CD4-positive, alpha-beta T cell treated with Interleukin-21 for 1 hour (primary cell): ENCODE data around the gene CDK6.
A peak's percentile ranks its signal among the peaks of the same experiment; 100 is the strongest.
"Not testable (repeated sequence)": the region's sequence is repeated elsewhere in the genome, so short reads cannot be mapped to it uniquely, and the experiment has no call there.

Experiments used
- DNase-seq: peaks from one replicate; pipeline ENCODE4 v3.0.0-alpha.2; 2020

The CDK6 gene

DNA sequence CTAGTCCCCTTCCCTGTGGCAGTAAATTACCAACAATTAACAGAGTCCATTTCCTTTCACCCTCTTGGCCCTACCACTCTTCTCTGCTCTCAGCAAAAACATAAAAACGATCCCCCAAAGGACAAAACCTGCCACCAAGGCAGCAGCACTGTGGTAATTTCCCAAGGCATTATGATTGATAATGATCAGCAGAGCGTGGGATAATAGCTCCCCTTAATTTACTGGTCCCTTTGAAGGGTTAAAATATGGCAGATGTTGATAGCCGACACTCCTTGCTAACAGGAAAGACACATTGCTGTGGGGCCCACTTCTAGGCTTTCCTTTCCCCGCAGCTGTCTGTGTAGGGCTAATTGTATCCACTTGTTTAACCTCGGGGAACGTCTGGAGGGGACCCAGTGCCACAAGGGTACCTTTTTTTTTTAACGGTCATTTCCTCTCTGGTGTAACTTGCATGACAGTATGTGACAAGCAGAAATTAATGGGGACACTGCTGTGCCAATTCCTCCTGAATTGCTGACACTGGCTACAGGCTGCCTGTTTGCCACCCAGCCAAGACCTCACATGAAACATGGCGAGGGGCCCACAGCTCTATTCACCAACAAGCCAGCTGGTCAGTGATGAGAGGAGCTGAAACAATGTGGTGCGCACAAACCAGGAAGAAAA lies 81.3 kb downstream of the CDK6 start:
- no peak for DNase-seq

DNA sequence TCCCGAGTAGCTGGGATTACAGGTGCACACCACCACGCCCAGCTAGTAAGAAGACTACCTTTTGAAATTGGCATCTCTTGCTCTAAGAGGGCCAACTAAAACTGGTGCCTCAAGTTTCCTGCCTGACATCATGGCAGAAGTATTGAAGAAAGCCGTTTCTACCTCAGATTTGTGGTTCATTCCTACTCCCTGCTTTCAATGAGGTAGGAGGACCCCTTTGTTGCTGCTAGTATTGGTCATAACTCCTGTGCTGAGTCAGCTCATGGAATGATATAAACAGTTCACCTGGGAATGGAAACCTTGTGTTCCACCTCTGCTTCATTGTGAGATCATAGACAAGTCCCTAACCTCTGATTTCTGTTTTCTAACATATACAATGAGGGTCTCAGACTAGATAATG lies 82.8 kb downstream of the CDK6 start:
- no peak for DNase-seq

DNA sequence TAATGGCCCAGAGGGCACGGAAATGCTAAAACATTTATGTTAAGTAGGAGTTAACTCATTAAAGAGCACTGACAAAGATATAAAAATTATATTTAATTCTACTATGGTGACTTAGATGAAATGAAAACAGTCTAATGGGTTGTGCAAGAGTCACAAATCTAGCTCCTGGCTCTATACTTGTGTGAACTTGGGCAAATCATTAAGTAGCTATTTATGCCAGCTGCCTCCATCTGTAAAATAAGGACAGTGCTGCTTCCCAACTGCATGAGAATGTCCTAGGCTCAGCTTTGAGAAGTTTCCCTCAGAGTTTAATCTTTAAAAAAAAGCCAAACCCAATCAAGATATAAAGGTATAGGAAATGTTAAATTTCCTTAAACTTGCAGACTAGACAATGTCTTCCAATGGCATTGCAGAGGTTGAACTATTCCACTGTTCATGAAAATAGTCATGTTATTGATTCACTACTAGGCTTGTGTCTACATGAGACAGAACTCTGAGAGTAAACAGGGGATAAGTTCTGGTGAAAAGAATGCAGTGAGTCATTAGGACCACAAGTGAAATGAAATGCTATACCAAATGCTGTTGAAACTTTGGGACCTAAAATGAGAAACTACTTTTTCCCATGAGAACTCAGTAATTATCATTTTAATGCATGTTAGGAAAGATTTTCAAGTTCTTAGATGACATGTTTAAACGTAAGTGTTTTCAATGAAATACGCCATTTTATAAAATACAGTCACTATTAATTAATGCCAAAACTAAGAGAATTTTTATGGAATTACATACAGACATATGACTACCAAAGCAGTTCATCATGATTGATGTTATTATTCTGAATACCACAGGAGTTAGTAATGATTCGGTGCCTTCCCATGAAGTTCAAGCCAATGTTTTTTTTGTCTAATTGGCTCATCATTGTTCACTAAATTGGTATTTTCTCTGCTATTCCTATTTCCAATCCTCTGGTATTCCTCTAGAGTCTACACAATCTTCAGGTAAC lies 84.2 kb downstream of the CDK6 start:
- DNase-seq, result no peak

DNA sequence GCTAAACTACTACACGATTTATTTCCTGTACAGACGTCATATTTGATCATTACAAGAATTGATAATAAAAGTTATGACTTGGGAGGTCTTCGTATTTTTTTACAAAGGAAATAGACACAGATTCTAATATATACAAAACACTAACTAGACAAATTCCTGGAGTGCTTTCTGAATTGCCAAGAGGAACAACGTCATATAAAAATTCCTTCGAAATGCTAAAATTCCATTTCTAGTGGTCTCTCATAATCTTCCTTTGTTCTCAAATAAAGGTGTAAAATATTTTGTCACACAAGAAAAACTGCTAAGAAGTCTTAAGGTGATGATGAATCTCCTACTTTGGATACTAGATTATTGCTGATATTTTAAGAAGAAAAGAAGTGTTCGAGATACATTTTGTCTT lies 85.4 kb downstream of the CDK6 start:
- DNase-seq, result no peak

DNA sequence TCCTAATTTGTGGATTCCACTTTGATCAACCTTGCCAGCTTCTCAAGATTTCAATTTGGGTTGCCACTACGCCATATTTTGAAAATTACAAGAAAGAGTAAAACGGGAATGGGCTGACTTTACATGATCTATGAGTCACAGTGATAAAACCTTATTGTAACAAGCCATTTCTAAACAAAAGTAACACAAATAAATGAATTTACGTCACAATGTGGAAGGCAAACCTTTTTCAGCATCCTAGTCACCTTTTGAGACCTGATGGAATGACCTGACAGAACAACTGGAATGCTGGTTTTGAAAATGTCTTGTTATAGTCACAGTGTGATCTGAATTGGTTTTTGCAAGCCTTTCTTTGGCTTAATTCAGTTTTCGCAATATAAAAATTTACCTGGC lies 85.9 kb downstream of the CDK6 start:
- DNase-seq, result no peak

DNA sequence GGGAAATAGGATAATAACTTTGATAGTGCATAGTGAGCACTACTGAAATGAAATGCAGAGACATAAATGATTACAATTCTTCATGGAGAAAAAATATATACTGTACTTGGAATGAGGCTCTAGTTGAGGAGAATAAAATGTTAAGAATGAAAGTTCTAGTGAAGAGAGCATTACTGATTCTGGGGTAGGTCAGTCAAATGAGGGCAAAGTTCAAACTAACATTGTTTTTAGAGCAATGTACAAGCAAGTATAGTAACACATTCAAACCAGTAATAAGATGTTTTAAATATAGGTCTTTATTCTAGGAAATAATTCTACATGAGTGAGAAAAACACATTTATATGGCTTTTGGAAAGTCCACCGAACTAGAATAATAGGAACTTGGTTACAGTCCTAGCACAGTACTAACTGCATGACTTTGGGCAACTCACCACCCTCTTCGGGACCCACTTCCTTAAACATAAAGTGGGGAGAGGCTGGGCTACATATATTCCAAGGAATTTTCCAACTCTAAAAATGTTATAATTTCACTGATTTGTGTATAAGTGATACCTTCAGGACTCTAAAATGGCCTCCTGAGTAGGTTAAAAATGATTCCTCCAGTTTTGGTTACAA lies 86.4 kb downstream of the CDK6 start:
- no peak for DNase-seq

DNA sequence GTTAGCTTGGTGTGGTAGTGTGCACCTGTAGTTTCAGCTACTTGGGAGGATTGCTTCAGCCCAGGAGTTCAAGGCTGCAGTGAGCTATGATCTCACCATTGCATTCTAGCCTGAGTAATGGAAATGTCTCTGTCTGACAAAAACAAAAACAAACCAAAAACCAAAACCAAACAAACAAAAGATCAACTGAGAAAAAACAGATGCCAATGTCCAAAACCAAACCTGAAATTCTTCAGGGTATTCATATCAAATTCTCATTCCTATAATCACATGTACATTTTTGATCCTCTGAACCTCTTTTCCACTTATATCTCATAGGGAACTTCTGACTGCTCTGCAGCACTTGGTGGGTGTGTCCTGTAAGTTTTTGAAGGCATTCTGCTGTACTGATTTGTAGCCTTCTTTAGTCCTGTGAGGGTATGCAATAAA lies 87.0 kb downstream of the CDK6 start:
- DNase-seq, result no peak

DNA sequence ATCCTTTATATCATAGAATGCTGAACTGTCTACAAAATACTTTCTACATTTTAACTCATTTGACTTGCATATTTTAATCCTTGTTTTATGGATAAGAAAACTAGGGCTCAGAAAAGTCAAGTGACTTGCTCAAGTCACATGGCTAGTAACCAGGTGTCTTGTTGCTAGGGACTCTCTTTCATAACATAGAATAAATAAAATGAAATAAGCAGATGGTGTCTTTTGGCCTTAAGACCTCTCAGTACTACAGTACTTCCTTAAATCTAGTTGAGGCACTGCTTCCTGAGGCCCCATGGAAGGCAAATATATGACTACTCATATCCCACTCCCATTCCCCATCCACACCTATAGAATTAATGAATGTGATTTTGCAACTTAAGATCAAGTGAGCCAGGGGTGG lies 87.9 kb downstream of the CDK6 start:
- DNase-seq, result no peak

DNA sequence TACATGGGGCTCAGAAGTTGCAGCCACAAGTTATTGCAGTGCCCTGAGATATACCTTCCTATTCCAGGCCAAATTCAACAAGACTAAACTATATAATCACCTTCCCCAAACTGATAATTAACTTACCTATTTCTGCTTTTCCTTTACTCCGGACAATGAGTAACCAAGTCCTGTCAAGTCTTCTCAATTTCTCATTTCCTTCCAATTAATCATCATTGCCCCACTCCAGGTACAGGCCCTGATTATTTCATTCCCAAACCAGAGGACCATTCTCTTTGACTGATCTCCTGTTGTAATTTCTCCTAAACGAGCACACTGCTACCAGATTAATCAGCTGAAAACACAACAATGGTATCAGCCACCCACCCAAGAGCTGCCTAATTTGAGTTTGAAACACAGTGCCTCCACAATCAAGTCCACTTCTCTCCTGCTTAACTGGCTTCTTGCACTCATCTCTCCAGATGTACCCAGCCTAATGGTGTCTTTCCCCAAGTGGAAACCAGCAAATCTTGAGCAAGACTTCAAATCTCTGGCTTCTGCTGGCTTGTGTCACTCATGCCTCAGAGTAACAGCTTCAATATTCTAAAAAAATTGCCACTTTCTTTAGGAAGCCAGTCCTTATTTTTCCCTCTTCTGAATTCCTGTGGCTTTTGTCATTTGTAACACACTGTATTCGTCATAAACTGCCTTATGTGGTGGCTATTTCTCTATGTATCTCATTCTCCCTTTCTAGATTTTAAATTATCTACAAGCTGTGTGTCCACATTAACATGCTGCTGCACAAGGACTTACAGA lies 89.1 kb downstream of the CDK6 start:
- no peak for DNase-seq

DNA sequence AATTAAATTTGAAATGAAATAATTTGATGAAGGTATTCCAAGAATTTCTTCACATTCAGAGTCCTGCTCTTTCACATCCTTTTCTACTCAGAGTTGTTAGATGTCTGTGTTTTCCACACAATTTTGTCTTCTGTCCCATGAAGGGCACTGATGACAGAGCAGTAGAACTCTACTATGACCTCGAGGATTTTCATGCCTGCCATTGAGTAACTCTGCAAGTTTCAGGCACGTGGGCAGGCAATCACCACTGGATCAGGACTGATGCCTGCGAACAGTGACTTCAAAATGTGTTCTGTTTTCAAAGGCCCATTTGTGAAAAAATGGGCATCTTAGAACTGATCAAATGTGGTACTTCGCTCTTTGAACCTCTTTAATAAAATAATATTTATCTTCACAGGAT lies 91.1 kb downstream of the CDK6 start:
- DNase-seq, result no peak

DNA sequence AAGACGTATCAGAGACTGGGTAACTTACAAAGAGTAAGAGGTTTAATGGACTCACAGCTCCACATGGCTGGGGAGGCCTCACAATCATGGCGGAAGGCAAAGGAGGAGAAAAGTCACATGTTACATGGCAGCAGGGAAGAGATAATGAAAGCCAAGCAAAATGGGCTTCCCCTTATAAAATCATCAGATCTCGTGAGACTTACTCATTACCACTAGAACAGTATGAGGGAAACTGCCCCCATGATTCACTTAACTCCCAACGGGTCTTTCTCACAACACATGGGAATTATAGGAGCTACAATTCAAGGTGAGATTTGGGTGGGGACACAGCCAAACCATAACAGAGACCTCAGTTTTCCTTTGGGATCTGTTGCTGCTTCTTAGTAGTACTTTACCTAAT lies 92.2 kb downstream of the CDK6 start:
- not testable (repeated sequence) for DNase-seq

DNA sequence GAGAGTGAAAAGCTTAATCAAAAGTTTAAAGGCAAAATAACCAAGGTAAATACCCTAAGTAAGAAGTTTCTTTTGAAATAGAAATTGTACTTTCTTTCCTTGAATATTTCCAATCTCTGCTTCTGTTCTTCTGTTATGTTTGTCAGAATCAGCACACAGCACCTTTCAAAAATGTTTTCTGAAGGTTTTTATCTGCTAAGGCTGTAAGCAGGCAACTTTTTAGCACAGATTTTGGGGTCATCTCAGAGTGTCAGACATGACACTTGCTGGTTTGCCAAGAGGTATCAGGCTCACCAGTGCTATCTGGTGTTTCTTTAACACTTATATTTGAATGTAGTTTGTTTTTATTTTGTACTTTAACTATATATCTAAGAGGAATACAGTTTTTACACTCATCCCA lies 94.2 kb downstream of the CDK6 start:
- DNase-seq, result no peak

DNA sequence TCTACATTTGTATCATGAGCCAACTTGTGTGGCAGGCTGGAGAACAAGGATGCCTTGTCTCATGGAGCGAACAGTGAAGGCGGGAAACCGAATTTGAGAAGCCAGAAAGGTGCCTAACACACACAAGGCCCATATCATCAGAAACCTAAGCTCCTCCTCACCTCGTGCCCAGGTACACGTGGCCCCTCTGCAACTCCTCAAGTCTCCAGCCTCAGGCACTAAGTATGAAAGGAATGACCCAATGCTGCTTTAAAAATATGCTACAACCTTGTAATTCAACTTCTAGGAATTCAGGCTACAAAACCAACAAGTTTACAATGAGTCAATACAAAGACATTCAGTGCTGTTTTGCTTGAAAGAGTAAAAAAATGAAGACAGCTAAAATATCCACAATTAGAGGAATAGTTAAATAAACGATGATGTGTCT lies 95.7 kb downstream of the CDK6 start:
- DNase-seq, result no peak

DNA sequence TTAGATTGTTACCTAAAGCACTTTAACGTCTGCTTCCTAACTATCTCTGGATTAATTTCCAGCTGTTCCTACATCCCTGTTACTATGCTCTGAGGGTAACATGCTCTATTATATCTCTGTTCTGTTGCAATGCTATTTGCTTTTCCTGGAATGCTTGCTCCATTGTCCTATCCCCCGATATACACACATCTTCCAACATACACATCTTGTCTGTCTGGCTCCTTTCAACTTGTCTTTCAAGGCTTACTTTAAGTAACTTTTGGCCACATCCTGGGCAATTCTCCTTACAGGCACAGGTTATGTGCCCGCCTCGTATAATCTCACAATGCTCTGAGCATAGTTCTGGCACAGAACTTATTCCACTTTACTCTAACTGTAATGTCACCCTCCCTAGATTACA lies 96.2 kb downstream of the CDK6 start:
- no peak for DNase-seq

DNA sequence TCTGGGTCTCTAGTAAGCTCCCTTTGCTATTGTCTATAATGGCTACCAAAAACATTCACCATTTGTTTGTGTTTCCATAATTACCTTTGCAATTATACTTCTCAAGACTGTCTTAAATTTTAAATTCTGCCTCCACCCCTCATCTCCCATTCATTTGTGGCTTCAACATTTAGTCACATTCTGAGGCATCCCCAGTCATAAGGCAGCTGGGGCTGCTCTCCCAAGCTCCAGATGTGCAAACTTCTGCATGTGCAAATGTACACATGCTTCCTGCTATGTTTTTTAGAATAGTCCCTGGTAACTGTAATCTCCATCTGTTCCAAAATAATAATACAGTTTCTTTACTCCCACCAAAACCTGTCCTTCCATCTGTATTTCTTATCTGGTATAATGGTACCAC lies 97.3 kb downstream of the CDK6 start:
- no peak for DNase-seq

DNA sequence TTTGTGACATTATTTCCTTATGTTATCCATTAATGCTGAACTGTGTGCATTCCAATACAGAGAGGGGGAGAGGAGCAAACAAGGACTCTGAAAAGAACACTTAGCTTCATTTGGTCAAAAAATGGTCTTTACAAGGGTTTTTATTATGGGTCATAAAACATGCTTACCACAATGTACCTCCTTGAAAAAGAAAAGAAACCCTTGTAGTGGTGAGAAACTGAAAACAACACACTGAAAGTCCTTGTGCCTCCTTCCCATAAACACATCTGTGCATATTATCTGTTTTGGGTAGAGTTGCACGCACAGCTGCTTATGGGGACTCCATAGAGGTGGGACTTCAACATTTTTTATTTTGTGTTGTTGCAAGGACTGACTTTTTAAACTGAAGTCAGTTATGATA lies 98.7 kb downstream of the CDK6 start:
- DNase-seq, result no peak

DNA sequence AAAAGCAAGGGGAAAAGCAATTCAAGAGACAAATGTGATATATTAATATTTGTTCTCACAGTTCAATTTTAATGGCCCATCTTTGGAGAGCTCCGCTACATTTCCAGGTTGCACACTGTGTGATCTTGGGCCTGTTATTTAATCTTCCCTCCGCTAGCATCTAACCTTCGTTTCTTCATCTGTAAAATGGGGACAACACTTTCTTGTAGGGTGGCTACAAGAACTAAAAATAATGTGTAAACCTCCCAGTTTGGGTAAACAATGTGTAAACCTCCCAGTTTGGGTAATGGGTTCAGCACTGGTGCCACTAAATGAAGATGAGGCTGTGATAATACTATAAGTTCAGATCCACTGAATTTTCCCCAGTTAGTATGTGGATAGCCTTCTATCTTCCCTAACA lies 99.5 kb downstream of the CDK6 start:
- DNase-seq, result no peak

DNA sequence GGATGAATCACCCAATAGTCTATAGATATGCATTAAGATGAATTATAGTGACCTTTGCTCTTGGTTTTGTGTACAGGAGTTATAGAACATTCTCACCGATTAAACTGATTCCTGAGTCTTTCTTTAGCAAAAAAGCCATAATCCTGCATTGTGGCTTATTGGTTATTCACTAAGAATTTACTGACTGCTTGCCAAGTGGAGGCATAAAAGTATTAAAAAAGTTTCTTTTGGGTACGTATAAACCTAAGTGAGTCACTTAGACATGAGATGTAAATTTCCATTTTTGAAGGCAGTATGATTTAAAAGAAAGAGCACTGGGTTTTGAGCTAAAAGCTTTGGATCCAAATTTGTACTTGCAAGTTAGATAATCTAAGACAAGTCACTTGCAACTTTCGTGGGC lies 100.7 kb downstream of the CDK6 start:
- DNase-seq, result no peak

DNA sequence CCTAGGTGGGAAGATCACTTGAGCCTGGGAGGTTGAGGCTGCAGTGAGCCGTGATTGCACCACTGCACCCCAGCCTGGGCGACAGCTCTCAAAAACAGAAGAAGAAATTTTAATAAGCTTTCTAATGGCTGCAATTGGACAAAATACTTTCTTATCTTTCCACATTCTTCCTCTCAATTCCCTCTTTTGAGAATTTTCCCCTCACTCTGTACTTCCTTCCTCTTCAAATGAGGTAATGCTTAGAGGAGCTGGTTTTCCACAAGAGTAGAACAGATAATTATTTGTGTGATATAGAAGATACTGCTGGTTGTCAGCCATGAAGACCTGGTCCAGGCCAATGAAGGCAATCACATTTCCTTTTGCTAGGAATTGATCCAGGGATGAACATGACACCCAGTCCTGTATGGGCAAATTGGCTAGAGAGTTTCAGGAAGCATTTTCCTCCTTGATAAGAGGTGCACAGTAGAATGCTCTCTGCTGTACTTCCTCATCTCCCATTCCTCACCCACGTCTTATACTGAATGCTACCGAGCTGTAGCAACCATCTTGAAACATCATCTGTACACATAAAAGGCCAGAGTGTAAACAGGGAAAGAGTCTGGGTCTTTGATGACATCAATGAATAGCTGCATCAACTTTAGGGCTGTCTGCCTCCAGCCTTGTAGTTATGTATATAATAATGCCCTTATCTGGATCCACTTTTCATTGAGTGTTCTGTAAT lies 103.9 kb downstream of the CDK6 start:
- no peak for DNase-seq

DNA sequence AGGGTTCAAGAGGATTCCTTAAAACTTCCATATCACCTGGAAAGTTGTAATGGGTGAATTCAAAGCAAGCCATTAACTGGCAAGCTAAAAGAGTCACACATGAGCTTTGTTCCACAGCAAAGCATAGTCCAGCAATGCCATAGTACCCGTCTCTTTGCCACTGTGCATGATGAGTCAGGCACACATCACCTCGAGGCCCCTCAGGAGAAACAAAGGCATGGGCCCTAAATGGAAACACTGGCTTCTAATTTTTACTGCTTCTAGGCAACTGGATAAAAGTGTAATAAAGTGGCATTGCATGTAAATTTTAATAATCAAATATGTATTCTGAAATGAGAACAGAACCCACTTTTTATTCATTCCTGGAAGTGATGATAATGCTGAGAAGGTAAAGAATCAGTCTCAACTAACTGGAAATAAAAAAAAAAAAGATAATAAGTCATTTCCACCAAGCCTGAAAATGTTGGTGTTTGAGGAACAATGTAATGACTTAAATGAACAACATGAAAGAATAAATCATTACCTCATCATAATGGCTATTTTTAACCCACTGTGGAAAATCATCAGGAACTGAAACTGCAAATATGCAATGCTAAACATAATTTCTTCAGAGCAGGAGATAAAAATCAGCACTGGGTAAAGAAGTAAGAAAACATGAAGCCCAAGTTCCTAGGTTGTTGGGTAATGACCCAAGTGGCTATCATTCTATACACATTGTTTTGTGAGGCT lies 104.9 kb downstream of the CDK6 start:
- peak; percentile 8 for DNase-seq

DNA sequence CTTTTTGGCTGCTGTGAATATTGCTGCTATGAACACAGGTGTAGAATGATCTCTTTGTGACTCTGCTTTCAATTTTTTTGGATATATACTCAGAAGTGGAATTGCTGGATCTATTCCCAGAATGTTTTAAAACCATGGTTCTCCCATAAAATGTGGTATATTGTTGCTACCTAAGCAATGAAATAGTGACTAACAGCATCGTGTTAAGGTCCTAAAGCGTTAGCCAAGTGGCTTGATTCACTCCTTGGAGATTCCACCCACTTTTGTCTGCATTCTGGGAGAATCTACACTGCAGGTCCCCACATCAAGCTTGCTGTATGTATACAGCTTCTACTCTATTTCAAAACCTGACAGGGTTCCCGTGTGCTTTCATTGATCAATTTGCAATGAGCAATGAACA lies 105.6 kb downstream of the CDK6 start:
- DNase-seq, result no peak

DNA sequence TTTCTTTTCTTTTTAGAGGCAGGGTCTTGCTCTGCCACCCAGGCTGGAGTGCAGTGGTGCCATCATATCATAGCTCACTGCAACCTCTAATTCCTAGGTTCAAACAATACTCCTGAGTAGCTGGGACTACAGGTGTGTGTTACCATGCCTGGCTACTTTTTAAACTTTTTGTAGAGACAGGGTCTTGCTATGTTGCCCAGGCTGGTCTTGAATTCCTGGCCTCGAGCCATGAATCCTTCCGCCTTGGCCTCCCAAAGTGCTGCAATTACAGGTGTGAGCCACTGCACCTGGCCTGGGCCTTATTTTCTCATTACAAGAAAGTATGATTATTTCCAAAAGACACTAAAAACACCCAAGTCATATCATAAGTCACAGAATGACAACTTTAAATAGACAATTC lies 106.6 kb downstream of the CDK6 start:
- no peak for DNase-seq
